Measurements from ENCODE around the gene SLC25A6. TPM values are rescaled to one million over a fixed set of nuclear protein-coding genes. Genes with fewer than 3 reads are reported as not detected.
A peak's percentile ranks its signal among the peaks of the same experiment; 100 is the strongest.

The SLC25A6 gene
- total RNA-seq, 1 experiment from 2014 or later: 553 TPM

DNA sequence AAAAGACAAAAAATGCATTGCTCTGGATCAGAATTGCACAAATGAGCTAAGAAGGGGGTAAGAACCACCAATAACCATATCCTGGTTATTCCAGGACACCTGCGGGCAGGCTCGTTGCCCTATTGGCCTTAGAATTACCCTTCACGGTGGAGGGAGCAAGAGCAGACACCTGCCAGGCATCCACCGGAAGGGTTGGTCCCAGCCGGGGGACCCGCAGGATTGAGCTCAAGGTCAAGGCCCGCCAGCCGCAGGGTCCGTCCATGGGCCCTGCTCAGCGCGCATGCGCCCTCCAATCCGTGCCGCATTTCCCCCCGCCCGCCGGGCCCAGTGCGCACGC is 575 bp downstream of the SLC25A6 start:
- Histone ChIP-seq H4K91ac (ENCODE audit: insufficient read length, low read depth, low read length) (no peak overlapping the region), H3K79me2 (ENCODE audit: insufficient read depth, low read length) (peaks cover 33% of the 10 kb centered on the region; the same call in 1 of the 2 replicates), H3K23ac (ENCODE audit: insufficient read length, low read depth, low read length) (no peak overlapping the region), H3K4me1 (ENCODE audit: insufficient read depth, low read length) (no peaks in the 10 kb centered on the region), H2BK5ac (ENCODE audit: insufficient read length, low read length) (no peak overlapping the region), H3T11ph (ENCODE audit: low read length) (no peak overlapping the region), H2BK15ac (ENCODE audit: low read depth, low read length) (no peak overlapping the region), H3K79me1 (ENCODE audit: insufficient read depth, low read depth, low read length, poor library complexity, severe bottlenecking) (peaks cover 23% of the 10 kb centered on the region), H2BK120ac (ENCODE audit: low read depth, low read length, poor library complexity, severe bottlenecking) (no peak overlapping the region), H2BK12ac (ENCODE audit: insufficient read length, low read depth, low read length) (no peak overlapping the region), H4K5ac (ENCODE audit: insufficient read length, low read depth, low read length) (no peak overlapping the region), H3K9ac (ENCODE audit: extremely low read depth, insufficient read length, low read length) (peak overlapping the region; percentile 97), H3K4me2 (ENCODE audit: insufficient read depth, insufficient read length, low read length) (peak overlapping the region; percentile 87), H3K14ac (ENCODE audit: insufficient read depth, low read length) (no peak overlapping the region), H3K4ac (ENCODE audit: low read depth, low read length) (no peak overlapping the region), H3K27me3 (ENCODE audit: insufficient read depth, low read length) (no peaks in the 10 kb centered on the region), H3K23me2 (ENCODE audit: insufficient read length, low read depth, low read length, poor library complexity, severe bottlenecking) (peaks cover 8% of the 10 kb centered on the region), H2AK5ac (ENCODE audit: insufficient read length, low read length) (no peak overlapping the region), H3K56ac (ENCODE audit: insufficient read length, low read depth, low read length) (no peak overlapping the region), H4K20me1 (ENCODE audit: control insufficient read depth, insufficient read depth, insufficient read length) (peaks cover 2% of the 10 kb centered on the region), H2AFZ (ENCODE audit: low read length) (no peak overlapping the region), H2BK20ac (ENCODE audit: low read depth, low read length, poor library complexity, severe bottlenecking) (no peak overlapping the region), H3K9me3 (ENCODE audit: control insufficient read depth, low read depth, low read length) (no peaks in the 10 kb centered on the region), H3K27ac (ENCODE audit: insufficient read length, low read depth, low read length) (no peak overlapping the region), H4K8ac (replicated peaks; ENCODE audit: insufficient read length, low read depth, low read length) (no peak overlapping the region), H3K18ac (ENCODE audit: insufficient read length, low read depth, low read length) (no peak overlapping the region)
- Mint-ChIP-seq H3K27ac (peak overlapping the region; percentile 84 to 95 (median 88); a peak in 5 of 7 replicates), H3K4me3 (peak overlapping the region; percentile 92 to 95), H3K27me3 (ENCODE audit: low read depth) (no peaks in the 10 kb centered on the region; the same call in 1 of the 2 replicates), H3K4me1 (peaks cover 24 to 54% of the 10 kb centered on the region in 2 experiments), H3K36me3 (ENCODE audit: insufficient read depth in 1 of 3, low read depth in 3 of 3) (peaks cover 56 to 68% (median 63%) of the 10 kb centered on the region in 3 experiments), H3K9me3 (peaks cover 3 to 4% of the 10 kb centered on the region in 2 experiments; a peak in 3 of 5 replicates)
- no peak for TF ChIP-seq CTCF (conservative IDR thresholded peaks at IDR 0.05)
- WGBS (ENCODE audit: extremely low coverage, insufficient read length, low lambda C conversion rate): no CpG with 5 or more reads among the region's 19 CpGs
- DNase-seq: no peak

Data from H9 (cell line).